Activated CD8-positive, alpha-beta memory T cell treated with anti-CD3 and anti-CD28 coated beads, Interleukin-2, amount 50 U/mL, for 1 hour (primary cell): Measurements from ENCODE around the gene TFB1M.

ENCODE experiments used
- DNase-seq: peaks from one replicate; pipeline ENCODE4 v3.0.0-alpha.2; 2020; ENCODE audit errors: extremely low read depth

The TFB1M gene

DNA sequence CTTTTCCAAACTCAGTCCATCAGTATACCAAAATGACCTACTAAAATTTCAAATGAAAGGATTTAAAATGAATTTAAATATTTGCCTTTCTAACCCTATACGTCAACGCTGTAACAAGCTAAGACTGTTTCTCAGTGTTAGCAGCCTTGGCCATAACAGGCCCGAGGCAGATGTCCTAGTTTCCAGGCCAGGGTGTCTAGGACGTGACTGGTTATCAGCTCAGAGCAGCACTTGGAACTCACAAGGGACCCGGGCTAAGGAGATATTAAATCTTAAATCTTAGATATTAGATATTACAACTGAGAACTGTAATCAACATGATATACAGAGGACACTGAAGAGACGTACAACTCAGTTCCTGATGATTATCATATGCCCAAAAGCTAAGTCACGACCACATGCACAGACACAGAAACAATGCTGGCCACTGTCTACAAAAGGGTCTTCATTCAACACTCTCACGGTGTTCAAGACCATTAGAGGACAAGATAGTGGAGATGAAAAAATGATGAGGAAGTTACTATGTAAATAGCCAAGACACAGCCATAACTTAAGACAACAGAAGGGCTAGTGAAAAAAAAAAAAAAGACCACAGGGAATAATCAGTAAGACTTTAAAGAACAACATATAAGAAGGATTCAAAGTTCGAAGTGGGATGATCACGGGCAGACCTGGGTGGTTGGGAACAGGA, 50.8 kb downstream of the TFB1M start, which contains the start of gene CLDN20:
Gene CLDN20, plus strand, starts transcription at position 641 of the 691 bp plus-strand sequence. CDS start 11,707 bp downstream, outside the sequence.
- no peak for DNase-seq

GRCh38 chr6:155262655-155263054, 51.6 kb downstream of the TFB1M start:
- no peak for DNase-seq

GRCh38 chr6:155261111-155261900, 53.0 kb downstream of the TFB1M start:
- DNase-seq: no peak

GRCh38 chr6:155260686-155261085, 53.6 kb downstream of the TFB1M start:
- DNase-seq: no peak

DNA sequence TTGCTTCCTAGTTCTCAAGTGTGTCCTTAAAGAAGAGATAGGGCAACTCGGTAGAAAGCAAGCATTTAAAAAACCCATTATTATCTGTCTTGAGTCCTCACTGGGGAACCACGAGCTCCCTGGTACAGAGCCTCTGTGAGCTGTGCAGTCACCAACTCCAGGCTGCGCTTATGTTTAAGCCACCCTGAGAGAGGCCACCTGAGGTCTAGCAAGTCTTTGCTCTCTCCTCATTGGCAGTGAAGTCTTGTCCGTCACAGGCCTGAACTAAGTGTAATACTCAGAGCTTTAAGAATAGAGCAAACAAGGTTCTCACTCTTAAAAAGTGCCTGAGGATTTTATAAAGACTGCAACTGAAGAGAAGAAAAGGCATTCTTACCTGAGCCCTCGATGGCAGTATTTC, 54.4 kb downstream of the TFB1M start:
- DNase-seq: no peak

GRCh38 chr6:155259204-155259603, 55.1 kb downstream of the TFB1M start:
- DNase-seq: no peak

DNA sequence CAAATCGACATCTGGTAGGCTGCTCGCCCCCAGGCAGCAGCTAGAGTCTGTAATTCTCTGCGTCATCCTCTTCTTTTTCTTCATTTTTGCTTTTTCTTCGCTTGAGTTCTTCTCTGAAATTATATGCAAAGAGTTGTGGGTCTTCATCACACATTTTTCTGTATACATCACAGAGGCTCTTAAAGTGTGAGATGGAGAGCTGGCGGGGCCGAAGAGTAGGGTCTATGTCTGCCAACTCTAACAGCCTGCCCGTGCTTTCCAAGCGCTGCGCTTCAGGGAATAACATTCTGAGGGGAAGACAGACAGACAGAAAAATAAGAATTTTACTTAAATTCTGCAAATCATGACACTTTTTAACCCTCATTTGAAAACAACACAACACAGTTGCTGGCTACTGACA, 56.5 kb downstream of the TFB1M start:
- DNase-seq: no peak

- no peak for DNase-seq
These were observed 58.0 kb downstream of the TFB1M start for GRCh38 chr6:155256122-155256795.

- no peak for DNase-seq
These were observed 60.1 kb downstream of the TFB1M start for GRCh38 chr6:155254139-155254538.

DNA sequence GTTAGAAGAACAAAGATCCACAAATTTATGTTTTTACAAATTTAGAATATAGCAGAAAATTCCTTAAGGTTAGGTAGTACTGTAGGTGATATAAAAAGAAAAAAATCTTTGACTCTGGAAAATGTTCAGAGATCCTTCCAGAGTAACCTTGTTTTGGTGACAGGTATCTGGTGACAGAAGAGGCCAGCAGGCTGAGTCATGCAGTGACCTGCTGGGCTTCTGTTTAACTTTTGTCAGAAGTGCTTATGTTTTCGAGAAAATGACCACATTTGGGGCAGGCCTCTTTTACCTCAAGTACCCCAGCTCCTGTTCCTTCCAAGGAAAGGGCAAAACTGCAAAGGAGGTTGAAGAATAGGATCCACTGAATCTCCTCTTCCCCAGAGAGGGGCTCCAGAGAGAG, 60.9 kb downstream of the TFB1M start:
- no peak for DNase-seq

GRCh38 chr6:155252581-155252980, 61.7 kb downstream of the TFB1M start:
- no peak for DNase-seq

DNA sequence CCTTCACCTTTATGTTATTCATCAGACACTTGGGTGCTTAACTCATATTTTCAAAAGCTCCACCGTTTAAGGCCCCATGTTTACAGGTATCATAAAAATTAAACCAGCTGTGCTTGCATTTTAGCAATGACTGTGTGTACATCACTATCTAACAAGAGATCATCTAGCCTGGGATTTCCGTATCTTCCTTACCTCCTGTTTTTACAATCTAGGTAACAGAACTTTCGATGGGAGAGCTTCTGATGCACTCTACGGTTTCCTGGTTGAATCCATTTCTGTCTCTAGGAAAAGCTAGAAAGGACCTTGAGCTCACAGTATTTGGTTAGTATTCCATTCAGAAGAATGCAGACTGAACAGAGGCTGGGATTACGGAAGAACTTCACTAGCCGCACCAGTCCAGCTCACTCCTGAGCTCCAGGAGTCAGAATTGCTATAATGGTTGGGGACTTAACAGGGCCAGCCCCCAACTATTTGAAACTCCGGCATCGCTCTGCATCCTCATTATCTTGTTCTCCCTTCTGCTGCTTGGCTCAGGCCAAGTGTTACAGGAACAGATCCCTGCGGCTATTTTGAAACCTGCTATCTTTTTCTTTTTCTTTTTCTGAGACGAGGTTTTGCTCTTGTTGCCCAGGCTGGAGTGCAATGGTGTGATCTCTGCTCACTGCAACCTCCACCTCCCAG, 63.4 kb downstream of the TFB1M start:
- no peak for DNase-seq

GRCh38 chr6:155248008-155249001, 66.0 kb downstream of the TFB1M start:
- DNase-seq: no peak

- DNase-seq: no peak
These were observed 66.7 kb downstream of the TFB1M start for GRCh38 chr6:155247618-155248007.

DNA sequence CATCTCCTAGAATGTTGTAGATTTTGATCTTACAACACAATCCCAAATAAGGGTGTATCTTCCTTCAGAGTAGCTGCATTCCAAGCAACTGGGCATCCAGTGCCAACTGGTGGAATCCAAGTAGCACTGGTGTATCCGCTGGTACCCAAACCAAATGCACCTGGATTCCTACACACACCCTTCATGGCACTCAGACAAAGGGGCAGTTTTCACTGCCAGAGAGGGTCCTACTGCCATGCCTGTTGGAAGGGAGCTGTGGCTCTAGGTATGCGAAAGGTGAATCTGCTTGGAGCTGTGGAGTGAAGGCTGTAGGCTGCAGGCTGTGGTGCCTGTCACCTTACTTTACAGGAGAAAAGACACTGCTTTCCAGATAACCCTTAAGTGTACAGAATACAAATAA, 67.5 kb downstream of the TFB1M start:
- no peak for DNase-seq

DNA sequence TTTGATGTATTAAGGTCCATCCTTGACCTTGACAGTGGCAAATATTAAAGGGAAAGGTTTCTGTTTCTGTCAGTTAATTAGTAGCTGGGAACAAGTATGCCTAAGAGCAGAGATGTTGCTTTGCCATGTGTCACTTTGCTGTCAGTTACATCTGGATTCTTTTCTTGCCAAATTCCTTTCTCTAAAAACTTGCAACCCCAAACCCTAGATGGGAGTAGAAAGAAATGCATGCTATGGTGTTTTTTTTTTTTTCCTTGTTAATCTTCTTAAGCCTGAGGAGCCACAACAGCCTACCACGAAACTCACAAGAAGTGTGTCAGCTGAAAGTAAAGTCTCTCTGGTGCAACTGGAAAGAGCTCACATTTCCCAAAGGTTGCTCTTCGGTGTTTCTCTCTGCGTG, 68.5 kb downstream of the TFB1M start:
- no peak for DNase-seq

DNA sequence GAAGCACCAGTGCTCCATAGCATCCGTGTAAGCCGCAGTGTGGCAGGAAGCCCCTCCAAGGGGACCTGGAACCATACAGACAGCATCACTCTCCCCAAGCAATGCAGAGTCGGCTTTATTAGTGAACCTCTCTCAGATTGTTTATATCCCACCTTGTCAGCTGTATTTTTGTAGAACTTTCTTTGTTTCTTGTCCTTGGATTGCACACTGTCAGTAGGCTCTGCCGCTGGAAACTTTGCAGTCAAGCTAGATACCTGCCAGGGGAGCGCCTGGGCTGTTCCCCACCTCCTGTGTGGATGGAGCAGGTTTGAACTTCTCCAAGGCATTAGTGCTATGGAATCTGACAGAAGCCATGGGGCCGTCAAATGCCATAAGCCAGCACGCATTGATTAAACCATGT, 69.1 kb downstream of the TFB1M start:
- DNase-seq: no peak

GRCh38 chr6:155244434-155244833, 69.8 kb downstream of the TFB1M start:
- no peak for DNase-seq

- no peak for DNase-seq
These were observed 72.3 kb downstream of the TFB1M start for GRCh38 chr6:155241966-155242365.

DNA sequence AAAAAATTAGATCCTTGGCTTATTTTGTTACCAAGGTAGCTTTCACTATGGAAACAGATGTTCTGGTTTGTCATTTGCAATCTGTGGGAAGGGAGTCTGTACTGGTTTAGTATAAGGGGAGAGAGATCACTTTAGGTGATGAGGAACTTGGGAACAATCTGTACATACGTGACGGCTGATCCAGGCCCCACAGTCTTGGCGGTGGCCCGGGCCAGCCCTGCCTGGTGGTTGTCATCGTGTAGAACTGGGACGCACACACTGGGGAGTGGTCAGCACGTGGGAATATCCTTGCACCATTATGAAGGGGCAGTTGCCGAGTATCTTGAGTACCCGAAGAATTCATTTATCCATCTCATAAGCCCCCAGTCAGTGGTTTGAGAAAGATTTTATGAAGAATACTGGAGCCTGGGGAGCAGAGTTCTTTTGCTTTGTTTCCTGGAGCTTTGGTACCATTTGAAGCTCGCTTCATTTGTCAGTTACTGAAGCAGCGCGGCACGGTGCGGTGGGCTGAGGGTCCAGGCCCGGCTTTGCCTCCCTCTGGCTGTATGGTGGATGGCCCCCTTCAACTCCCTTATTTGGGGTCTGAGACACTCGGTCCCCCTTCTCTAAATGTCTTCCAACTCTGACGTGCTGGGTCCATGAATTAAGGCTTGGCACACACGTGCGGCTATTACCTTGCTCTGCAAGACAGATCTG, 73.2 kb downstream of the TFB1M start:
- DNase-seq: no peak
